ENCODE data around the gene DUSP2.

DNA sequence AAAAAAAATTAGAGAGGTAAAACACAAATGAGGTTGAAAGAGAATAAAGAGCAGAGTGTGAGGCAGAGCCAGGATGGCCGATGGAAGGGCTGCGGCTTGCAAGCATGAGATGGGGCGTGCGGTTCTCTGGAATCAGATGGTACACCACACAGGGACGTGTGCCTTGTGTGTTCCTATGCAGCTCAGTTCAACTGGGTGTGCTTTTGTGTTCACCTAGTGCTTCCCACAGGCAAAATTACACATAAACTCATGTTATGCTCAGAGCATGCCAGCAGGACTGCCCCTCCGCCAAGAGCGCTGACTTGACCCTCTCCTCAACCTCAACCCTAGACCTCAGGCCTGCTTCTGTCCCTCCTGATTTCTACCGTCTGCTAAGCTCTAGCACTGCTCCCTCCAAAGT lies 38.9 kb upstream of the DUSP2 start:
- TF ChIP-seq EZH2 (IDR thresholded peaks at IDR 0.05; ENCODE audit: low read depth, unreplicated experiment), result no peak
- TF ChIP-seq, protein P1, sequence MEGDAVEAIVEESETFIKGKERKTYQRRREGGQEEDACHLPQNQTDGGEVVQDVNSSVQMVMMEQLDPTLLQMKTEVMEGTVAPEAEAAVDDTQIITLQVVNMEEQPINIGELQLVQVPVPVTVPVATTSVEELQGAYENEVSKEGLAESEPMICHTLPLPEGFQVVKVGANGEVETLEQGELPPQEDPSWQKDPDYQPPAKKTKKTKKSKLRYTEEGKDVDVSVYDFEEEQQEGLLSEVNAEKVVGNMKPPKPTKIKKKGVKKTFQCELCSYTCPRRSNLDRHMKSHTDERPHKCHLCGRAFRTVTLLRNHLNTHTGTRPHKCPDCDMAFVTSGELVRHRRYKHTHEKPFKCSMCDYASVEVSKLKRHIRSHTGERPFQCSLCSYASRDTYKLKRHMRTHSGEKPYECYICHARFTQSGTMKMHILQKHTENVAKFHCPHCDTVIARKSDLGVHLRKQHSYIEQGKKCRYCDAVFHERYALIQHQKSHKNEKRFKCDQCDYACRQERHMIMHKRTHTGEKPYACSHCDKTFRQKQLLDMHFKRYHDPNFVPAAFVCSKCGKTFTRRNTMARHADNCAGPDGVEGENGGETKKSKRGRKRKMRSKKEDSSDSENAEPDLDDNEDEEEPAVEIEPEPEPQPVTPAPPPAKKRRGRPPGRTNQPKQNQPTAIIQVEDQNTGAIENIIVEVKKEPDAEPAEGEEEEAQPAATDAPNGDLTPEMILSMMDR (conservative IDR thresholded peaks at IDR 0.05; ENCODE audit: low read depth in 2 of 2), result no peak
- no peak for TF ChIP-seq POLR2AphosphoS5 (IDR thresholded peaks at IDR 0.05; ENCODE audit: low read depth)
- TF ChIP-seq JUNB (IDR thresholded peaks at IDR 0.05; ENCODE audit: unreplicated experiment), result no peak
- TF ChIP-seq, protein P2, sequence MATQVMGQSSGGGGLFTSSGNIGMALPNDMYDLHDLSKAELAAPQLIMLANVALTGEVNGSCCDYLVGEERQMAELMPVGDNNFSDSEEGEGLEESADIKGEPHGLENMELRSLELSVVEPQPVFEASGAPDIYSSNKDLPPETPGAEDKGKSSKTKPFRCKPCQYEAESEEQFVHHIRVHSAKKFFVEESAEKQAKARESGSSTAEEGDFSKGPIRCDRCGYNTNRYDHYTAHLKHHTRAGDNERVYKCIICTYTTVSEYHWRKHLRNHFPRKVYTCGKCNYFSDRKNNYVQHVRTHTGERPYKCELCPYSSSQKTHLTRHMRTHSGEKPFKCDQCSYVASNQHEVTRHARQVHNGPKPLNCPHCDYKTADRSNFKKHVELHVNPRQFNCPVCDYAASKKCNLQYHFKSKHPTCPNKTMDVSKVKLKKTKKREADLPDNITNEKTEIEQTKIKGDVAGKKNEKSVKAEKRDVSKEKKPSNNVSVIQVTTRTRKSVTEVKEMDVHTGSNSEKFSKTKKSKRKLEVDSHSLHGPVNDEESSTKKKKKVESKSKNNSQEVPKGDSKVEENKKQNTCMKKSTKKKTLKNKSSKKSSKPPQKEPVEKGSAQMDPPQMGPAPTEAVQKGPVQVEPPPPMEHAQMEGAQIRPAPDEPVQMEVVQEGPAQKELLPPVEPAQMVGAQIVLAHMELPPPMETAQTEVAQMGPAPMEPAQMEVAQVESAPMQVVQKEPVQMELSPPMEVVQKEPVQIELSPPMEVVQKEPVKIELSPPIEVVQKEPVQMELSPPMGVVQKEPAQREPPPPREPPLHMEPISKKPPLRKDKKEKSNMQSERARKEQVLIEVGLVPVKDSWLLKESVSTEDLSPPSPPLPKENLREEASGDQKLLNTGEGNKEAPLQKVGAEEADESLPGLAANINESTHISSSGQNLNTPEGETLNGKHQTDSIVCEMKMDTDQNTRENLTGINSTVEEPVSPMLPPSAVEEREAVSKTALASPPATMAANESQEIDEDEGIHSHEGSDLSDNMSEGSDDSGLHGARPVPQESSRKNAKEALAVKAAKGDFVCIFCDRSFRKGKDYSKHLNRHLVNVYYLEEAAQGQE (IDR thresholded peaks at IDR 0.05; ENCODE audit: unreplicated experiment), result no peak
- TF ChIP-seq EZH2phosphoT487 (IDR thresholded peaks at IDR 0.05; ENCODE audit: unreplicated experiment), result no peak
- TF ChIP-seq ZNF114 (CRISPR knock-in tag; IDR thresholded peaks at IDR 0.05), result no peak
- TF ChIP-seq CREB1 (CRISPR knock-in tag; IDR thresholded peaks at IDR 0.05; ENCODE audit: low read depth), result no peak
- TF ChIP-seq, protein P3, sequence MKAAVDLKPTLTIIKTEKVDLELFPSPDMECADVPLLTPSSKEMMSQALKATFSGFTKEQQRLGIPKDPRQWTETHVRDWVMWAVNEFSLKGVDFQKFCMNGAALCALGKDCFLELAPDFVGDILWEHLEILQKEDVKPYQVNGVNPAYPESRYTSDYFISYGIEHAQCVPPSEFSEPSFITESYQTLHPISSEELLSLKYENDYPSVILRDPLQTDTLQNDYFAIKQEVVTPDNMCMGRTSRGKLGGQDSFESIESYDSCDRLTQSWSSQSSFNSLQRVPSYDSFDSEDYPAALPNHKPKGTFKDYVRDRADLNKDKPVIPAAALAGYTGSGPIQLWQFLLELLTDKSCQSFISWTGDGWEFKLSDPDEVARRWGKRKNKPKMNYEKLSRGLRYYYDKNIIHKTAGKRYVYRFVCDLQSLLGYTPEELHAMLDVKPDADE (IDR thresholded peaks at IDR 0.05), result no peak
- no peak for TF ChIP-seq STAT1 (IDR thresholded peaks at IDR 0.05; ENCODE audit: unreplicated experiment)
- TF ChIP-seq ZNF331 (CRISPR knock-in tag; IDR thresholded peaks at IDR 0.05; ENCODE audit: low read depth), result no peak
- no peak for TF ChIP-seq NANOG (IDR thresholded peaks at IDR 0.05; ENCODE audit: borderline replicate concordance)

Data from GM23338 (cell line).